Renal cortex interstitium (tissue), 3 donors: Measurements from ENCODE around the gene HAO2. TPM values are rescaled to one million over a fixed set of nuclear protein-coding genes. Genes with fewer than 3 reads are reported as not detected.

ENCODE experiments used
- polyA plus RNA-seq, 3 donors: library from polyadenylated mRNA; unstranded; fragments of 120-200 nt; gene quantifications; one replicate each; pipeline ENCODE4 v1.2.1, GENCODE V29; 2013; ENCODE audit not compliant: insufficient read length in 3 of 3

HAO2 gene
- polyA plus RNA-seq, 3 donors: 75.5 to 117 (median 93.8) TPM

Other genes with a start within 250 kb of the HAO2 start
- gene WARS2, start 228.1 kb upstream of the HAO2 start, polyA plus RNA-seq: 10 to 100 TPM; 20.8 to 22.7 (median 22.5) TPM
- 1 to 10 TPM; 1.0 to 2.4 (median 1.9) TPM for gene HSD3B2, start 46.4 kb downstream of the HAO2 start, polyA plus RNA-seq
- gene HSD3B1, start 138.4 kb downstream of the HAO2 start, polyA plus RNA-seq: under 1 TPM; 0.40 to 0.82 (median 0.50) TPM